BE2C (cell line): ENCODE measurements around the gene TMEM259.

ENCODE experiments used
- DNase-seq: peaks from one replicate; pipeline ENCODE4 v3.0.0-alpha.2; 2020
- H3K27me3 ChIP-seq: fragments of 250-450 bp; sonication (Bioruptor Pico); 2 replicates; pipeline ENCODE4 v1.5.1; 2020; ENCODE audit warnings: mild to moderate bottlenecking
- H3K36me3 ChIP-seq: fragments of 250-450 bp; sonication (Bioruptor Pico); 2 replicates; pipeline ENCODE4 v1.5.1; 2020; ENCODE audit warnings: mild to moderate bottlenecking
- H3K4me1 ChIP-seq: fragments of 250-450 bp; sonication (Bioruptor Pico); 2 replicates; pipeline ENCODE4 v1.5.1; 2020
- H3K4me3 ChIP-seq: 2 replicates; pipeline ENCODE4 v1.5.1; 2011; ENCODE audit warnings: low read depth, low read length
- H3K9me3 ChIP-seq: fragments of 250-450 bp; sonication (Bioruptor Pico); 2 replicates; pipeline ENCODE4 v1.5.1; 2020
- TF ChIP-seq, protein P1 (sequence below): IDR thresholded peaks from 2 replicates; pipeline ENCODE4 v1.5.1; 2012; ENCODE audit warnings: mild to moderate bottlenecking, low read depth, low read length

The TMEM259 gene

DNA sequence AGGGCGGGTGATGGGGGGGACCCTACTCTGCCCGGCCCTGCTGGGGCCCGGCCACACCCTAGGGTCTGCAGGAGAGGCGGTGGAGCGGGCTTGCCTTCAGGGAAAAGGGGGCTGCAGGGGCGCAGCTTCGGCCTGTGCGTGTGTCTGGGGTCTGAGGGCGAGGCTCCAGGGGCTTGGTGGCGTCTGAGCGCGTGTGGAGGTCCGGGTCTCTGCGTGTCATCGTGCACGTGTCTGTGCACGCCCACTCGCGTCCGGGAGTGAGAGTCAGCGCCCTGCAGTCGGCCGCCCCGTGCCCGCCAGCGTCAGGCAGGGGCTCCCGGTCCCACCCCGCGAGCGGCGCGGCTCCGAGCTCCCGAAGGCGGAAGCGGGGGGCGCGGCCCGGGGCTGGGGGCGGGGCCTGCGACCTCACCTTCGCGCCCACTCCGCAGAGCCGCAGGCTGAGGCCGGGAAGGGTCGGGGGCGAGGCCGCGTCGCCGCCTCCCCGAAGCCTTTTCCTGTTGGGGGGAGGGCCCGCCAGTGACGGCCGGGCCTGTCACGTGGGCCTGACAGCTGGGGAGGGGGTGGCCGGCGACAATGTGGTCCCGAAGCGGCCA lies 45.9 kb upstream of the TMEM259 start, which contains the start of gene ARHGAP45:
Gene ARHGAP45 (plus strand): TSS at position 420 of the 593 bp plus-strand sequence. CDS start 239 bp downstream, outside the sequence.
- TF ChIP-seq, protein P1, sequence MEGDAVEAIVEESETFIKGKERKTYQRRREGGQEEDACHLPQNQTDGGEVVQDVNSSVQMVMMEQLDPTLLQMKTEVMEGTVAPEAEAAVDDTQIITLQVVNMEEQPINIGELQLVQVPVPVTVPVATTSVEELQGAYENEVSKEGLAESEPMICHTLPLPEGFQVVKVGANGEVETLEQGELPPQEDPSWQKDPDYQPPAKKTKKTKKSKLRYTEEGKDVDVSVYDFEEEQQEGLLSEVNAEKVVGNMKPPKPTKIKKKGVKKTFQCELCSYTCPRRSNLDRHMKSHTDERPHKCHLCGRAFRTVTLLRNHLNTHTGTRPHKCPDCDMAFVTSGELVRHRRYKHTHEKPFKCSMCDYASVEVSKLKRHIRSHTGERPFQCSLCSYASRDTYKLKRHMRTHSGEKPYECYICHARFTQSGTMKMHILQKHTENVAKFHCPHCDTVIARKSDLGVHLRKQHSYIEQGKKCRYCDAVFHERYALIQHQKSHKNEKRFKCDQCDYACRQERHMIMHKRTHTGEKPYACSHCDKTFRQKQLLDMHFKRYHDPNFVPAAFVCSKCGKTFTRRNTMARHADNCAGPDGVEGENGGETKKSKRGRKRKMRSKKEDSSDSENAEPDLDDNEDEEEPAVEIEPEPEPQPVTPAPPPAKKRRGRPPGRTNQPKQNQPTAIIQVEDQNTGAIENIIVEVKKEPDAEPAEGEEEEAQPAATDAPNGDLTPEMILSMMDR, result no peak
- H3K36me3 ChIP-seq, result no peaks in the 10 kb centered on the region
- no peaks in the 10 kb centered on the region; the same call in 1 of the 2 replicates for H3K4me1 ChIP-seq
- no peak for DNase-seq
- peaks cover 59% of the 10 kb centered on the region for H3K27me3 ChIP-seq
- H3K9me3 ChIP-seq, result peaks cover 7% of the 10 kb centered on the region; the same call in 1 of the 2 replicates
- no peak within 1 kb of the TSS; the same call in none of the 2 replicates for H3K4me3 ChIP-seq

DNA sequence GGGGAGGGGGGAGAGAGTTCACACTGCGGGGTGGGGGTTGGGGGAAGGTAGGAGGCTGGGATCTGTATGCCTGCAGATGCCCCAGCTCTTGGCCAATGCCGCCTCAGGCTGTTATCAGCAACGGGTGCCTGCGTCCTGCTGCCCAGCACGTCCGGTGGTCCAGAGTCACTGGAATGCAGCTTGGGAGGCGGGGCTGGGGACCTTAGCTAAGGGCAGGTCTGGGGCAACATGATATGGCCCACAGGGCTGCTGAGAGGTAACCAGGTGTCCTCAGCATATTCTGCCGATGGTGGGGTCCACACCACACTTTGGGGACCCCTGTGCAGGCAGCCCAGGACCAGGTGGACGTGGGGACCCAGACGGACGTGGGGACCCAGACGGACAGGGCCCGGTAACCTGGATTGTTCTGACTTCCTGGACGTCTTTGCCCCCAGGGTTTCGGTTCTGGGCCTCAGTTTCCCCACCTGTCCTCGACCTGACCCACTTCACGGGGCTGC lies 45.4 kb upstream of the TMEM259 start:
- peaks cover 54% of the 10 kb centered on the region for H3K27me3 ChIP-seq
- no peak for DNase-seq
- H3K36me3 ChIP-seq, result no peaks in the 10 kb centered on the region
- TF ChIP-seq, protein P1, result no peak
- no peak overlapping the region; the same call in 1 of the 2 replicates for H3K4me3 ChIP-seq
- H3K9me3 ChIP-seq, result peaks cover 7% of the 10 kb centered on the region; the same call in 1 of the 2 replicates
- H3K4me1 ChIP-seq, result no peaks in the 10 kb centered on the region; the same call in 1 of the 2 replicates

DNA sequence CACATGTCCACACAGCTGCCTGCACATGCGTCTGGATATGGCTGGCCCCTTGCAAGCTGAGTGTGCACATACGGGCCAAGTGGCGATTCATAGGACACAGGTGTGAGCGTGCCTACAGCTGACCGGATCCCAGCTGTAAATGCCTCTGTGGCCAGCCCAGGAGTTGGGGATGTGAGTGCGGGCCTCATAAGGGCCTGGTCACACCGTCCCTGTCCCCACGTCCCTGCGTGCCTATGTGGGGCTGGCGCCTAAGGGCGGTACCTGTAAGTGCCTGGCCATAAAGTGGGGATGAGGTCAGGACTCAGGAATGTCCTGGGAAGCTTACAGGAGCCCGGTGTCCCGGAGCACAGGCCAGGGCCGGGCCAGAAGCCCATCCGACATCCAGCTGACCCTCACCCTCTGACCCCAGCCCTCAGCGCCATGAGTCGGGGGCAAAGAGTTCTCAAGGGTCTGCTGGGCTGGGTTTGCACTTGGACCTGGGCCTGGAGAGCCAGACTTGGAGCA lies 44.7 kb upstream of the TMEM259 start:
- no peaks in the 10 kb centered on the region for H3K36me3 ChIP-seq
- TF ChIP-seq, protein P1, result no peak
- no peaks in the 10 kb centered on the region; the same call in 1 of the 2 replicates for H3K4me1 ChIP-seq
- H3K27me3 ChIP-seq, result peaks cover 47% of the 10 kb centered on the region
- H3K9me3 ChIP-seq, result peaks cover 6% of the 10 kb centered on the region; the same call in 1 of the 2 replicates
- no peak overlapping the region for H3K4me3 ChIP-seq
- DNase-seq, result no peak

DNA sequence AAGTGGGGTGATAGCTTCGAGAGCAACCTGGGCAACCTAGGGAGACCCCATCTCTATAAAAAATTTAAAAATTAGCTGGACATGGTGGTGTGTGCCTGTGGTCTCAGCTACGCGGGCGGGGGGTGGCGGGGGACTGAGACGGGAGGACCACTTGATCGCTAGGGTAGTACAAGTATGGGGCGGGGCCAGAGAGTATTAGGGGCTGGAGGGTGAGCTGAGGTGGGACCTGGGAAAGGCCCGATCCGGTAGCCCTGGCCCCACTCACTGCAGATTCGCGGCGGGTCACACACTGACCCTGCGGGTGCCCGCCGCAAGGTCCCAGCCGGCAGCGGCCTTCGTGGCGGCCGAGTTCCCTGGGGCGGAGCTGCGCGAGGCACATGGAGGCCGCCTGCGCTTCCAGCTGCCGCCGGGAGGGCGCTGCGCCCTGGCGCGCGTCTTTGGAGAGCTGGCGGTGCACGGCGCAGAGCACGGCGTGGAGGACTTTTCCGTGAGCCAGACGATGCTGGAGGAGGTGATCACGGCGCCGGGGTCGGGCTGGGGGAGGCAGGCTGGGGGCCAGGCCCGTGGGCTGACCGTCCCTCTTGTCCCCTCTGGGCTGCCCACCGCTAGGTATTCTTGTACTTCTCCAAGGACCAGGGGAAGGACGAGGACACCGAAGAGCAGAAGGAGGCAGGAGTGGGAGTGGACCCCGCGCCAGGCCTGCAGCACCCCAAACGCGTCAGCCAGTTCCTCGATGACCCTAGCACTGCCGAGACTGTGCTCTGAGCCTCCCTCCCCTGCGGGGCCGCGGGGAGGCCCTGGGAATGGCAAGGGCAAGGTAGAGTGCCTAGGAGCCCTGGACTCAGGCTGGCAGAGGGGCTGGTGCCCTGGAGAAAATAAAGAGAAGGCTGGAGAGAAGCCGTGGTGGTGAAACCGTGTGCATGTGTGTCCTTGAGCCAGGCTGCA lies 44.0 kb upstream of the TMEM259 start:
- peaks cover 43% of the 10 kb centered on the region for H3K27me3 ChIP-seq
- no peaks in the 10 kb centered on the region; the same call in 1 of the 2 replicates for H3K4me1 ChIP-seq
- no peaks in the 10 kb centered on the region for H3K36me3 ChIP-seq
- no peak overlapping the region for H3K4me3 ChIP-seq
- peaks cover 7% of the 10 kb centered on the region; the same call in 1 of the 2 replicates for H3K9me3 ChIP-seq
- TF ChIP-seq, protein P1, result peak; percentile 62
- peak; percentile 78 for DNase-seq

DNA sequence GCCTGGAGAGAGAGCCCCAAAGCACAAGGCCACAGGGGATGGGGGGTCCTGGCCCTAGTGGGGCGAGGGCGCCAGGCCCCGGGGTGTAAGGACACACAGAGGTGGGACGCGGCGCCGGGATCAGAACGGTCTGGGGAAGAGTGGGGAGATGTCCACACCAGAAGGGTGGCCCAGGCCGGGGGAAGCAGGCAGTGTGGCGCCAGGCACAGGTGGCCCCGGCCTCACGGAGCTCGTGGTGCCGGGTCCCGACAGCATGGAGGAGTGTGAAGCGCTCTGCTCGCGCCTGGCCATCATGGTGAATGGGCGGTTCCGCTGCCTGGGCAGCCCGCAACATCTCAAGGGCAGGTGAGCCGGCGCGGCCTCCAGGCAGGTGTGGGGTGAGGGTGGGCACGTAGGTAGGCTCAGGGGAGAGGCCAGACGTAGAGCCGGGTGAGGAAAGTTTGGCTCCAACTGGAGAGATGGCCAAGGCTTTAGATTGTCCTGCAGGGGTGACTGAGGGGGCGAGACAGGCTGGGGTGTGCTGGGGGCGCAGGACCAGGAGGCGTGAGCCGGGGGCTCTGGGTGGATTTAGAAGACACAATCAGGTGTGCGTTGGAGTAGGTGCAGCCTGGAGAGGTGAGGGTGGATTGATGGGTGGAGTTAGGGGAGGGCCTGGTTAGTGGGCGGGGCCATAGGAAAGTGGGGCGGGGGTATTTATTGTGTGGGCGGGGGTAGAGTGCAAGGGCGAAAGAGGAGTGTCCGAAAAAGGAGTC lies 43.2 kb upstream of the TMEM259 start:
- H3K27me3 ChIP-seq, result peaks cover 36% of the 10 kb centered on the region
- peaks cover 7% of the 10 kb centered on the region for H3K9me3 ChIP-seq
- TF ChIP-seq, protein P1, result no peak
- H3K36me3 ChIP-seq, result no peaks in the 10 kb centered on the region
- no peaks in the 10 kb centered on the region; the same call in 1 of the 2 replicates for H3K4me1 ChIP-seq
- no peak for DNase-seq
- no peak overlapping the region for H3K4me3 ChIP-seq
